Upper lobe of right lung (tissue), 1 donor: ENCODE results near the gene CISTR. TPM values are rescaled to one million over a fixed set of nuclear protein-coding genes. Genes with fewer than 3 reads are reported as not detected.

Experiments
- ATAC-seq: fragments of 200-7000 bp; cut with Tn5 transposase; one replicate; pipeline ENCODE4 v1.9.1; 2020; ENCODE audit warnings: mild to moderate bottlenecking, moderate library complexity
- DNase-seq: peaks from one replicate; pipeline ENCODE4 v3.0.0-alpha.2; 2020
- H3K27ac ChIP-seq: fragments of 200-600 bp; one replicate; pipeline ENCODE4 v1.8.0; 2022
- H3K27me3 ChIP-seq: fragments of 200-600 bp; one replicate; pipeline ENCODE4 v1.8.0; 2022; ENCODE audit warnings: mild to moderate bottlenecking
- H3K36me3 ChIP-seq: fragments of 200-600 bp; one replicate; pipeline ENCODE4 v1.8.0; 2022
- H3K4me1 ChIP-seq: fragments of 200-600 bp; one replicate; pipeline ENCODE4 v1.8.0; 2022
- H3K4me3 ChIP-seq: fragments of 200-600 bp; one replicate; pipeline ENCODE4 v1.8.0; 2022; ENCODE audit warnings: mild to moderate bottlenecking
- H3K9me3 ChIP-seq: fragments of 200-600 bp; one replicate; pipeline ENCODE4 v1.8.0; 2022
- CTCF ChIP-seq: fragments of 200-600 bp; IDR thresholded peaks from one replicate; pipeline ENCODE4 v1.8.0; 2022; ENCODE audit warnings: antibody characterized with exemption
- intact Hi-C: fragments of 100-400 bp; cut with DNase I; formaldehyde crosslinking; loops from one replicate; pipeline ENCODE4 v1.11.0; 2022
- total RNA-seq: library from RNA; stranded (reverse); fragmentation: NEBNext Ultra II Directional; extraction: Animal tissue kit (Norgen Biotek cat#: 25700); gene quantifications from one replicate; pipeline ENCODE4 v1.2.1, GENCODE V29; 2021
- donor health status: DM: no; HTN: yes; CAD: no; lungs with severe emphysema.

CISTR gene
- total RNA-seq, 1 donor from 2014 or later, result not detected

GRCh38 chr12:53761306-53761705 lies 9.5 kb upstream of the CISTR start:
- DNase-seq (no peak), ATAC-seq (no peak)
- no peak overlapping the region for H3K27ac ChIP-seq
- intact Hi-C loops, result no loop called here
- H3K4me1 ChIP-seq, result peaks cover 3% of the 10 kb centered on the region
- H3K36me3 ChIP-seq, result no peaks in the 10 kb centered on the region
- no peak for TF ChIP-seq CTCF
- no peaks in the 10 kb centered on the region for H3K9me3 ChIP-seq
- H3K4me3 ChIP-seq, result no peak overlapping the region
- peaks cover 54% of the 10 kb centered on the region for H3K27me3 ChIP-seq

GRCh38 chr12:53759261-53759660 lies 7.5 kb upstream of the CISTR start:
- TF ChIP-seq CTCF, result no peak
- H3K27me3 ChIP-seq, result peaks cover 39% of the 10 kb centered on the region
- no peak for DNase-seq
- no peak for ATAC-seq
- H3K9me3 ChIP-seq, result no peaks in the 10 kb centered on the region
- intact Hi-C loops, result no loop called here
- H3K27ac ChIP-seq, result no peak overlapping the region
- no peak overlapping the region for H3K4me3 ChIP-seq
- peaks cover 10% of the 10 kb centered on the region for H3K4me1 ChIP-seq
- no peaks in the 10 kb centered on the region for H3K36me3 ChIP-seq

GRCh38 chr12:53758730-53759103 lies 6.9 kb upstream of the CISTR start:
- no peak for TF ChIP-seq CTCF
- DNase-seq (no peak), ATAC-seq (no peak)
- no peaks in the 10 kb centered on the region for H3K36me3 ChIP-seq
- peaks cover 39% of the 10 kb centered on the region for H3K27me3 ChIP-seq
- no peak overlapping the region for H3K4me3 ChIP-seq
- peaks cover 13% of the 10 kb centered on the region for H3K4me1 ChIP-seq
- intact Hi-C loops, result no loop called here
- H3K9me3 ChIP-seq, result no peaks in the 10 kb centered on the region
- no peak overlapping the region for H3K27ac ChIP-seq

- Histone ChIP-seq H3K27ac (no peak overlapping the region), H3K4me1 (peaks cover 13% of the 10 kb centered on the region), H3K9me3 (no peaks in the 10 kb centered on the region), H3K4me3 (no peak overlapping the region), H3K36me3 (no peaks in the 10 kb centered on the region), H3K27me3 (peaks cover 36% of the 10 kb centered on the region)
- DNase-seq (no peak), ATAC-seq (peak; percentile 7)
- TF ChIP-seq CTCF, result no peak
- intact Hi-C loops, result no loop called here
These were observed 6.4 kb upstream of the CISTR start for GRCh38 chr12:53758081-53758729.

- Histone ChIP-seq H3K4me1 (peaks cover 14% of the 10 kb centered on the region), H3K4me3 (no peak overlapping the region), H3K9me3 (no peaks in the 10 kb centered on the region), H3K36me3 (no peaks in the 10 kb centered on the region), H3K27ac (no peak overlapping the region), H3K27me3 (peaks cover 27% of the 10 kb centered on the region)
- ATAC-seq (peak; percentile 88), DNase-seq (peak; percentile 87)
- TF ChIP-seq CTCF, result peak; percentile 91
- intact Hi-C loops, result no loop called here
These were observed 5.5 kb upstream of the CISTR start for GRCh38 chr12:53757101-53757770.
